AG09319 (cell line): ENCODE measurements around the gene PCDHB13.
"Not testable (repeated sequence)": the region's sequence is repeated elsewhere in the genome, so short reads cannot be mapped to it uniquely, and the experiment has no call there.

Experiments used
- DNase-seq: peaks from one replicate; pipeline ENCODE4 v3.0.0-alpha.2; 2010; ENCODE audit warnings: low read depth; ENCODE audit errors: extremely low read depth
- TF ChIP-seq, protein P1 (sequence below): IDR thresholded peaks from 2 replicates; pipeline ENCODE4 v1.5.1; 2011; ENCODE audit warnings: low read depth, mild to moderate bottlenecking, inconsistent platforms, low read length, moderate library complexity

PCDHB13 gene

DNA sequence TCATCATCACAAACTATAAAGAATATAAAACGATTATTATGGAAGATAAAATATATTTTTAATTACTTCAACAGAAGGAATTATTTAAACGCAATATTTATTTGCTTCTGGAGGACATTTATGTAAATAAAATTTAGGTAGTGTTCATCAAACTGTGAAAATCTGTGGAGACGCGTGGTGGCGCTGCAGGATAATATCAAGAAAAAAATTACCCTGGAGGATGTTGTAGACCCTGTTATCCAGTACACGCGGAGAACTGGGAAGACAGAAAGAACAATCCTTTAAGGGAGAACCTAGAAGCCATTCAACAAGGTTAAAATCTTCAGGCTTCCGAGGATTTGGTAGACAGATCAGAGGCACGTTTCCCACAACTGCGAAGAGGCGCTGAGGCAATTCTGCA, 5.2 kb upstream of the PCDHB13 start, which contains the start of gene PCDHB12:
Gene PCDHB12 (plus strand): TSS at position 242 of the 400 bp plus-strand sequence. CDS start 189 bp downstream, outside the sequence.
- TF ChIP-seq, protein P1, sequence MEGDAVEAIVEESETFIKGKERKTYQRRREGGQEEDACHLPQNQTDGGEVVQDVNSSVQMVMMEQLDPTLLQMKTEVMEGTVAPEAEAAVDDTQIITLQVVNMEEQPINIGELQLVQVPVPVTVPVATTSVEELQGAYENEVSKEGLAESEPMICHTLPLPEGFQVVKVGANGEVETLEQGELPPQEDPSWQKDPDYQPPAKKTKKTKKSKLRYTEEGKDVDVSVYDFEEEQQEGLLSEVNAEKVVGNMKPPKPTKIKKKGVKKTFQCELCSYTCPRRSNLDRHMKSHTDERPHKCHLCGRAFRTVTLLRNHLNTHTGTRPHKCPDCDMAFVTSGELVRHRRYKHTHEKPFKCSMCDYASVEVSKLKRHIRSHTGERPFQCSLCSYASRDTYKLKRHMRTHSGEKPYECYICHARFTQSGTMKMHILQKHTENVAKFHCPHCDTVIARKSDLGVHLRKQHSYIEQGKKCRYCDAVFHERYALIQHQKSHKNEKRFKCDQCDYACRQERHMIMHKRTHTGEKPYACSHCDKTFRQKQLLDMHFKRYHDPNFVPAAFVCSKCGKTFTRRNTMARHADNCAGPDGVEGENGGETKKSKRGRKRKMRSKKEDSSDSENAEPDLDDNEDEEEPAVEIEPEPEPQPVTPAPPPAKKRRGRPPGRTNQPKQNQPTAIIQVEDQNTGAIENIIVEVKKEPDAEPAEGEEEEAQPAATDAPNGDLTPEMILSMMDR: no peak
- no peak for DNase-seq

DNA sequence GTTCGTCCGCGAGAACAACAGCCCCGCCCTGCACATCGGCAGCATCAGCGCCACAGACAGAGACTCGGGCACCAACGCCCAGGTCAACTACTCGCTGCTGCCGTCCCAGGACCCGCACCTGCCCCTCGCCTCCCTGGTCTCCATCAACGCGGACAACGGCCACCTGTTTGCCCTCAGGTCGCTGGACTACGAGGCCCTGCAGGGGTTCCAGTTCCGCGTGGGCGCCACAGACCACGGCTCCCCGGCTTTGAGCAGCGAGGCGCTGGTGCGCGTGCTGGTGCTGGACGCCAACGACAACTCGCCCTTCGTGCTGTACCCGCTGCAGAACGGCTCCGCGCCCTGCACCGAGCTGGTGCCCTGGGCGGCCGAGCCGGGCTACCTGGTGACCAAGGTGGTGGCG, 3.4 kb upstream of the PCDHB13 start:
- not testable (repeated sequence) for DNase-seq

DNA sequence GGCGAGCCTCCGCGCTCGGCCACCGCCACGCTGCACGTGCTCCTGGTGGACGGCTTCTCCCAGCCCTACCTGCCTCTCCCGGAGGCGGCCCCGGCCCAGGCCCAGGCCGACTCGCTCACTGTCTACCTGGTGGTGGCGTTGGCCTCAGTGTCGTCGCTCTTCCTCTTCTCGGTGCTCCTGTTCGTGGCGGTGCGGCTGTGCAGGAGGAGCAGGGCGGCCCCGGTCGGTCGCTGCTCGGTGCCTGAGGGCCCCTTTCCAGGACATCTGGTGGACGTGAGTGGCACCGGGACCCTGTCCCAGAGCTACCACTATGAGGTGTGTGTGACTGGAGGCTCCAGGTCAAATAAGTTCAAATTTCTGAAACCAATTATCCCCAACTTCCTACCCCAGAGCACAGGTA, 2.9 kb upstream of the PCDHB13 start:
- DNase-seq: not testable (repeated sequence)

DNA sequence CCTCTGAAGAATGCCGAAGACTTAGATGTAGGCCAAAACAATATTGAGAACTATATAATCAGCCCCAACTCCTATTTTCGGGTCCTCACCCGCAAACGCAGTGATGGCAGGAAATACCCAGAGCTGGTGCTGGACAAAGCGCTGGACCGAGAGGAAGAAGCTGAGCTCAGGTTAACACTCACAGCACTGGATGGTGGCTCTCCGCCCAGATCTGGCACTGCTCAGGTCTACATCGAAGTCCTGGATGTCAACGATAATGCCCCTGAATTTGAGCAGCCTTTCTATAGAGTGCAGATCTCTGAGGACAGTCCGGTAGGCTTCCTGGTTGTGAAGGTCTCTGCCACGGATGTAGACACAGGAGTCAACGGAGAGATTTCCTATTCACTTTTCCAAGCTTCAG, 864 bp downstream of the PCDHB13 start:
- not testable (repeated sequence) for DNase-seq

DNA sequence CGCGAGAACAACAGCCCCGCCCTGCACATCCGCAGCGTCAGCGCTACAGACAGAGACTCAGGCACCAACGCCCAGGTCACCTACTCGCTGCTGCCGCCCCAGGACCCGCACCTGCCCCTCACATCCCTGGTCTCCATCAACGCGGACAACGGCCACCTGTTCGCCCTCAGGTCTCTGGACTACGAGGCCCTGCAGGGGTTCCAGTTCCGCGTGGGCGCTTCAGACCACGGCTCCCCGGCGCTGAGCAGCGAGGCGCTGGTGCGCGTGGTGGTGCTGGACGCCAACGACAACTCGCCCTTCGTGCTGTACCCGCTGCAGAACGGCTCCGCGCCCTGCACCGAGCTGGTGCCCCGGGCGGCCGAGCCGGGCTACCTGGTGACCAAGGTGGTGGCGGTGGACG, 1.8 kb downstream of the PCDHB13 start:
- not testable (repeated sequence) for DNase-seq

DNA sequence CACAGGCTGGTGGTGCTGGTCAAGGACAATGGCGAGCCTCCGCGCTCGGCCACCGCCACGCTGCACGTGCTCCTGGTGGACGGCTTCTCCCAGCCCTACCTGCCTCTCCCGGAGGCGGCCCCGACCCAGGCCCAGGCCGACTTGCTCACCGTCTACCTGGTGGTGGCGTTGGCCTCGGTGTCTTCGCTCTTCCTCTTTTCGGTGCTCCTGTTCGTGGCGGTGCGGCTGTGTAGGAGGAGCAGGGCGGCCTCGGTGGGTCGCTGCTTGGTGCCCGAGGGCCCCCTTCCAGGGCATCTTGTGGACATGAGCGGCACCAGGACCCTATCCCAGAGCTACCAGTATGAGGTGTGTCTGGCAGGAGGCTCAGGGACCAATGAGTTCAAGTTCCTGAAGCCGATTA, 2.3 kb downstream of the PCDHB13 start:
- DNase-seq: not testable (repeated sequence)

DNA sequence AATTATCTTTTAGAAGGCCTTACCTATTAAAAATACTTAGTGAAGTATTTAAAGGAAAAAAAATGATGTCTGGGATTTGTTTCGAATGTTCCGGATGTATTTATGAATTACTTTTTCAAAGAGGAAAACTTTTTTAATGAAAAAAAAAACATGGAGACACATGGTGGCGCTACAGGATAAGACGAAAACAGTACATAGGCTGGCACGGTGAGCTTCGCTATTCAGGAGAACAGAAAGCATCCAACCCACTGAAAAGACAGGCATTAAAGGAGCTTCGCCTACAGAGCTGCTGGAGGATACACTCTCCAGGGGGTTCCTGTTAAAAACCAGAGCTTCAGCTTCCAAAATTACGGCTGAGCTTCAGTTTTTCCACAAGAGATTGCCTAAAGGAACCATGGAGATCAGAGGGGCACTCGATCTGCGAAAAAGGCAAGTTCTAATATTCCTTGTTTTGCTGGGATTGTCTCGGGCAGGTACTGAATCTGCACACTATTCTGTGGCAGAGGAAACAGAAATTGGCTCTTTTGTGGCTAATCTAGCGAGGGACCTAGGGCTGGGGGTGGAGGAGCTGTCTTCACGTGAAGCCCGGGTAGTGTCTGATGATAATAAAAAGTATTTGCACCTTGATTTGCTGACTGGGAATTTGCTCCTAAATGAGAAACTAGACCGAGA, 9.5 kb downstream of the PCDHB13 start, which contains the start of gene PCDHB14:
Gene PCDHB14 (plus strand): TSS at position 232 of the 672 bp plus-strand sequence. CDS start 163 bp downstream, at position 395.
- TF ChIP-seq, protein P1: no peak
- DNase-seq: no peak

DNA sequence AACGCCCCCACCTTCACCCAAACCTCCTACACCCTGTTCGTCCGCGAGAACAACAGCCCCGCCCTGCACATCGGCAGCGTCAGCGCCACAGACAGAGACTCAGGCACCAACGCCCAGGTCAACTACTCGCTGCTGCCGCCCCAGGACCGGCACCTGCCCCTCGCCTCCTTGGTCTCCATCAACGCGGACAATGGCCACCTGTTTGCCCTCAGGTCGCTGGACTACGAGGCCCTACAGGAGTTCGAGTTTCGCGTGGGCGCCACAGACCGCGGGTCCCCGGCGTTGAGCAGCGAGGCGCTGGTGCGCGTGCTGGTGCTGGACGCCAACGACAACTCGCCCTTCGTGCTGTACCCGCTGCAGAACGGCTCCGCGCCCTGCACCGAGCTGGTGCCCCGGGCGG, 11.1 kb downstream of the PCDHB13 start:
- not testable (repeated sequence) for DNase-seq

DNA sequence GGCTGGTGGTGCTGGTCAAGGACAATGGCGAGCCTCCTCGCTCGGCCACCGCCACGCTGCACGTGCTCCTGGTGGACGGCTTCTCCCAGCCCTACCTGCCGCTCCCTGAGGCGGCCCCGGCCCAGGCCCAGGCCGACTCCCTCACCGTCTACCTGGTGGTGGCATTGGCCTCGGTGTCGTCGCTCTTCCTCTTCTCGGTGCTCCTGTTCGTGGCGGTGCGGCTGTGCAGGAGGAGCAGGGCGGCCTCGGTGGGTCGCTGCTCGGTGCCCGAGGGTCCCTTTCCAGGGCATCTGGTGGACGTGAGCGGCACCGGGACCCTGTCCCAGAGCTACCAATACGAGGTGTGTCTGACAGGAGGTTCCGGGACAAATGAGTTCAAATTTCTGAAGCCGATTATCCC, 11.7 kb downstream of the PCDHB13 start:
- not testable (repeated sequence) for DNase-seq

DNA sequence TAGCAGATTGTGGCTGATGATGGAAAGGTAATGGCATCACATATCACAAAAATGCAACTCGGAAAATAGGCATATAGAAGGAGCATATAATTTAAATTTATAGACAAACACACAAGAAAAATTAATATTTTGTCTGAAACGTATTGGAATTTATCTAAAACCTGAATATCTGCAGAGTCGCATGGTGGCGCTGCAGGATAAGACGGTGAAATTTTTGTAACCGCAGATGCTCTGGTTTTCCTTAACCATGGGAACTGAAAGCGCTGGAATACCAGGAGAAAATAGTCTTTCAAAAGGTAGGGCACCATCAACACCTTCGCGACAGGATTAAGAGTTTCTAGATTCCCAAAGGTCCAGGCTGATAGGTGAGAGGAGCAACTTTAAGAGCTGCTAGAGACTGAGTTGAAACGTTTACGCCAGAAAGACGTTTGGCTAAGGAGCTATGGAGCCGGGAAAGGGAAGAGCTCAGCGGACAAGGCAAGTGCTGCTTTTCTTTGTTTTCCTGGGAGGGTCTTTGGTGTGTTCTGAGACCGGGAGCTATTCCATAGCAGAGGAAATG, 20.5 kb downstream of the PCDHB13 start:
- no peak for DNase-seq
- TF ChIP-seq, protein P1: peak; percentile 5

DNA sequence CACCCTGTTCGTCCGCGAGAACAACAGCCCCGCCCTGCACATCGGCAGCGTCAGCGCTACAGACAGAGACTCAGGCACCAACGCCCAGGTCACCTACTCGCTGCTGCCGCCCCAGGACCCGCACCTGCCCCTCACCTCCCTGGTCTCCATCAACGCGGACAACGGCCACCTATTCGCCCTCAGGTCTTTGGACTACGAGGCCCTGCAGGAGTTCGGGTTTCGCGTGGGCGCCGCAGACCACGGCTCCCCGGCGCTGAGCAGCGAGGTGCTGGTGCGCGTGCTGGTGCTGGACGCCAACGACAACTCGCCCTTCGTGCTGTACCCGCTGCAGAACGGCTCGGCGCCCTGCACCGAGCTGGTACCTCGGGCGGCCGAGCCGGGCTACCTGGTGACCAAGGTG, 22.2 kb downstream of the PCDHB13 start:
- DNase-seq: not testable (repeated sequence)

DNA sequence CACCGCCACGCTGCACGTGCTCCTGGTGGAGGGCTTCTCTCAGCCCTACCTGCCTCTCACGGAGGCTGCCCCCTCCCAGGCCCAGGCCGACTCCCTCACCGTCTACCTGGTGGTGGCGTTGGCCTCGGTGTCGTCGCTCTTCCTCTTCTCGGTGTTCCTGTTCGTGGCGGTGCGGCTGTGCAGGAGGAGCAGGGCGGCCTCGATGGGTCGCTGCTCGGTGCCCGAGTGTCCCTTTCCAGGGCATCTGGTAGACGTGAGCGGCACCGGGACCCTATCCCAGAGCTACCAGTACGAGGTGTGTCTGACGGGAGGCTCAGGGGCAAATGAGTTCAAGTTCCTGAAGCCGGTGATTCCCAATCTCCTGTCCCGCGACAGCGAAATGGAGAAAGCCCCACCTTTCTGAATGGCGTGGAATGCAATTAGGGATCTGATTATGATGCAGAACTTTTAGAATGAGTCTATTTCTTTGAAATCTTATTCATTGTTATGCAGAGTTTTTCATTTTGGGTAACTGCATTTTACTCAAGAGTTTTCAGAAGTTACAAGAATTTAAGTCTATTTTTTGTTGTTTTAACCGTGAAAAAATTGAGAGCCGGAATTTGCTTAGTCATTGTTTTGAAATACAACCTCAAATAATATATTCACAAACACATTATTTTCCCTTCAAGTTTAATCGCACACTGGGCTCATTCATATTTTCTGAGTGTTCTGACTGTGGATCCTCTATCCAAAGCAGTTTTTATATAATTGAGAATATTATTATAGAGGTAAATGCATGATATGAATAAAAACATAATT, 23.0 kb downstream of the PCDHB13 start:
- no peak for DNase-seq
- TF ChIP-seq, protein P1: no peak
